Neural cell (in vitro differentiated cells): ENCODE measurements around the gene FAM47A. TPM values are rescaled to one million over a fixed set of nuclear protein-coding genes. Genes with fewer than 3 reads are reported as not detected.

Experiments used
- H2AFZ ChIP-seq: fragments of 200-600, 300-800 bp; sonication (generic), shearing (Covaris generic); 2 replicates; pipeline ENCODE4 v1.6.0; 2014; ENCODE audit warnings: low read depth, mild to moderate bottlenecking, antibody characterized with exemption, low read length, moderate library complexity
- H3F3A ChIP-seq: fragments of 200-600 bp; shearing (Covaris generic); 2 replicates; pipeline ENCODE4 v1.6.1; 2016; ENCODE audit warnings: mild to moderate bottlenecking, moderate library complexity, mixed read lengths, antibody characterized with exemption, low read length; ENCODE audit not compliant: insufficient read depth, poor library complexity, severe bottlenecking
- H3K27ac ChIP-seq: fragments of 200-600, 300-800 bp; sonication (generic), shearing (Covaris generic); 2 replicates; pipeline ENCODE4 v1.5.1; 2014; ENCODE audit warnings: mild to moderate bottlenecking, low read length, moderate library complexity
- H3K27me3 ChIP-seq: fragments of 300-800, 200-600 bp; sonication (generic), shearing (Covaris generic); 2 replicates; pipeline ENCODE4 v1.6.0; 2014; ENCODE audit warnings: mild to moderate bottlenecking, low read depth, low read length, moderate library complexity; ENCODE audit not compliant: insufficient read depth
- H3K36me3 ChIP-seq: fragments of 300-800, 200-600 bp; sonication (generic), shearing (Covaris generic); 2 replicates; pipeline ENCODE4 v1.5.1; 2014; ENCODE audit warnings: mild to moderate bottlenecking, antibody characterized with exemption, low read length, moderate library complexity; ENCODE audit not compliant: insufficient read depth
- H3K4me2 ChIP-seq: fragments of 300-800, 200-600 bp; sonication (generic), shearing (Covaris generic); 2 replicates; pipeline ENCODE4 v1.6.0; 2014; ENCODE audit warnings: mild to moderate bottlenecking, low read length
- H3K4me3 ChIP-seq: fragments of 300-800, 200-600 bp; sonication (generic), shearing (Covaris generic); 2 replicates; pipeline ENCODE4 v1.5.1; 2014; ENCODE audit warnings: mild to moderate bottlenecking, low read length, moderate library complexity
- H3K79me2 ChIP-seq: fragments of 200-600 bp; shearing (Covaris generic); replicated peaks from 2 replicates; pipeline ENCODE4 v1.6.0; 2014; ENCODE audit warnings: mild to moderate bottlenecking, low read length, moderate library complexity; ENCODE audit not compliant: insufficient read depth
- H3K9ac ChIP-seq: fragments of 300-800, 200-600 bp; sonication (generic), shearing (Covaris generic); 2 replicates; pipeline ENCODE4 v1.6.1; 2016; ENCODE audit warnings: mild to moderate bottlenecking, low read length, mixed read lengths
- H3K9me2 ChIP-seq: fragments of 200-600 bp; shearing (Covaris generic); 2 replicates; pipeline ENCODE4 v1.6.1; 2016; ENCODE audit warnings: mild to moderate bottlenecking, low read length, mixed read lengths; ENCODE audit not compliant: insufficient read depth
- H3K9me3 ChIP-seq: fragments of 200-600, 300-800 bp; sonication (generic), shearing (Covaris generic); 2 replicates; pipeline ENCODE4 v1.6.1; 2016; ENCODE audit warnings: mild to moderate bottlenecking, mixed run types, low read length, moderate library complexity, mixed read lengths
- H4K20me1 ChIP-seq: fragments of 200-600 bp; shearing (Covaris generic); 2 replicates; pipeline ENCODE4 v1.6.1; 2016; ENCODE audit warnings: mild to moderate bottlenecking, mixed run types; ENCODE audit not compliant: insufficient read depth
- CTCF ChIP-seq: fragments of 450-650 bp; IDR thresholded peaks from 2 replicates; pipeline ENCODE4 v1.5.1; 2014; ENCODE audit warnings: antibody characterized with exemption, mild to moderate bottlenecking, moderate library complexity; ENCODE audit not compliant: poor library complexity, severe bottlenecking
- EP300 ChIP-seq: fragments of 450-650 bp; conservative IDR thresholded peaks from 2 replicates; pipeline ENCODE4 v1.6.1; 2014; ENCODE audit warnings: antibody characterized with exemption, mild to moderate bottlenecking, moderate library complexity; ENCODE audit not compliant: poor library complexity, severe bottlenecking
- EZH2 ChIP-seq: fragments of 200-600, 300-800 bp; shearing (Covaris generic), sonication (generic); IDR thresholded peaks from 2 replicates; pipeline ENCODE4 v1.6.1; 2014; ENCODE audit warnings: antibody characterized with exemption, low read length, borderline replicate concordance, mild to moderate bottlenecking; ENCODE audit not compliant: insufficient read depth, poor library complexity, severe bottlenecking
- MXI1 ChIP-seq: fragments of 450-650 bp; conservative IDR thresholded peaks from 2 replicates; pipeline ENCODE4 v1.6.1; 2014; ENCODE audit warnings: antibody characterized with exemption, mild to moderate bottlenecking; ENCODE audit not compliant: poor library complexity, severe bottlenecking
- POLR2AphosphoS5 ChIP-seq: IDR thresholded peaks from 2 replicates; pipeline ENCODE4 v1.6.1; 2012
- RAD21 ChIP-seq: fragments of 450-650 bp; conservative IDR thresholded peaks from 2 replicates; pipeline ENCODE4 v1.6.1; 2014; ENCODE audit warnings: antibody characterized with exemption, mild to moderate bottlenecking, moderate library complexity
- REST ChIP-seq: IDR thresholded peaks from 2 replicates; pipeline ENCODE4 v1.6.1; 2012; ENCODE audit warnings: borderline replicate concordance
- SMC3 ChIP-seq: fragments of 450-650 bp; conservative IDR thresholded peaks from 2 replicates; pipeline ENCODE4 v1.6.1; 2014; ENCODE audit warnings: antibody characterized with exemption, mild to moderate bottlenecking, moderate library complexity; ENCODE audit not compliant: poor library complexity
- TAF1 ChIP-seq: IDR thresholded peaks from 2 replicates; pipeline ENCODE4 v1.6.1; 2012; ENCODE audit warnings: low read depth
- polyA plus RNA-seq: library from polyadenylated mRNA; depleted of rRNA; stranded (reverse); fragments of >200 nt; gene quantifications from 2 replicates; pipeline ENCODE4 v1.2.3, GENCODE V29; 2014

Gene FAM47A
- polyA plus RNA-seq, 1 donor from 2014 or later, result not detected

DNA sequence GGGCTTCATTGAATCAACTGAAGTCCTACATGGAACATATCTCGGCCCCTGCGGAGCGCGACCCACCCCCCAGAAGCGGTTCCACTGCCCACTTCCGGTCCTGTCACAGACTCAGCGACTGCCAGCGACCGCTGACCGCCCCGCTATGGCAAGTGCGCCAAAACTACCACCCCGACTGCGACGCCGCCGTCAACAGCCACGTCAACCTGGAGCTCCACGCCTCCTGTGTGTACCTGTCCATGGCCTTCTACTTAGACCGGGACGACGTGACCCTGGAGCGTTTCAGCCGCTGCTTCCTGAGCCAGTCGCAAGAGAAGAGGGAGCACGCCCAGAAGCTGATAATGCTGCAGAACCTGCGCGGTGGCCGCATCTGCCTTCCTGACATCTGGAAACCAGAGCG is 14.8 kb upstream of the FAM47A start:
- no peaks in the 10 kb centered on the region for H3F3A ChIP-seq
- no peaks in the 10 kb centered on the region for H3K36me3 ChIP-seq
- H2AFZ ChIP-seq, result no peak overlapping the region
- H3K9me3 ChIP-seq, result no peaks in the 10 kb centered on the region
- H3K27me3 ChIP-seq, result no peaks in the 10 kb centered on the region
- TF ChIP-seq TAF1 (no peak), CTCF (no peak), POLR2AphosphoS5 (no peak), REST (no peak), EP300 (no peak), RAD21 (no peak), MXI1 (no peak), EZH2 (no peak), SMC3 (no peak)
- H3K27ac ChIP-seq, result no peak overlapping the region
- no peaks in the 10 kb centered on the region for H3K9me2 ChIP-seq
- no peaks in the 10 kb centered on the region for H4K20me1 ChIP-seq
- no peak overlapping the region for H3K4me3 ChIP-seq
- no peak overlapping the region for H3K9ac ChIP-seq
- H3K4me2 ChIP-seq, result no peak overlapping the region
- no peaks in the 10 kb centered on the region for H3K79me2 ChIP-seq

DNA sequence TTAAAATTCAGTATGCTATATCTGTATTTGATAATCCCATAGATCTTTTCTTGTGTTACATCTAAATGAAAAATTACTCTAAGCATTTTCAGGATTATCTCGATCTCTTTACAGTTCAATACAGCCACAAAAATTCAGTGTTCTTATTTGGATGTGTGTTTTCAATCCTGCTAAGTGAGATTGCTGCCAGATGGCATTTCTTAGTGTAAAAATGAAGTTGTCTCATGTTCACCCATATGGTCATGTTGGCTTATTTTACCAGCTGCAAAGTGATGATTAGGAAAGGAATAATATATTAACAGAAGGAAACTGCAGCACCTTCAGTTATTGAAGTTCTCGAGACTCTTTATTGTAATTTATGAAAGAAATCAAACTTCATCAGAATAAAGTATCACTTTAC is 12.1 kb upstream of the FAM47A start:
- Histone ChIP-seq H4K20me1 (no peaks in the 10 kb centered on the region), H3K79me2 (no peaks in the 10 kb centered on the region), H3K4me2 (no peak overlapping the region), H3K9me2 (no peaks in the 10 kb centered on the region), H3K27ac (no peak overlapping the region), H3K4me3 (no peak overlapping the region), H3K36me3 (no peaks in the 10 kb centered on the region), H3K9me3 (no peaks in the 10 kb centered on the region), H3K9ac (no peak overlapping the region), H3F3A (no peaks in the 10 kb centered on the region), H3K27me3 (no peaks in the 10 kb centered on the region), H2AFZ (no peak overlapping the region)
- TF ChIP-seq CTCF, result no peak
- TF ChIP-seq REST, result no peak
